ENCODE measurements around the gene SNAI3.

The SNAI3 gene

DNA sequence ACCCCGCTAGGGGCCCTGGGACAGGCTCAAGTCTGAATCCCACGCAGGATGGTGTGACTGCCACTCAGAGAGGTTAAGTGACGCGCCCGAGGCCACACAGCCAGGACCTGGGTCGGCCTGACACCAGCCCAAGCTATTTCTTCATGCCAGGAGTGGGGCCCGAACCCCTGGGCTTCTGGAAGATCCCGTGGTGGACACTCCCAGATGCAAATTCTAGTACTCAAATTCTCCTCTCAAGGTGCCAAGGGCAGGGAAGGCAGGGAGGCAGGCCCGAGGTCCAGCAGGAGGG lies 42.7 kb downstream of the SNAI3 start:
- H3K4me1 ChIP-seq (ENCODE audit: control insufficient read depth, low read length), result peaks cover 38% of the 10 kb centered on the region
- no peaks in the 10 kb centered on the region for H3K9me2 ChIP-seq (replicated peaks; ENCODE audit: control insufficient read depth, low read length)
- H4K20me1 ChIP-seq (ENCODE audit: control insufficient read depth, insufficient read depth, low read depth, low read length), result peaks cover 13% of the 10 kb centered on the region
- no peak overlapping the region for H3K4me3 ChIP-seq (ENCODE audit: low read length)
- H3K27me3 ChIP-seq (ENCODE audit: control insufficient read depth, low read length), result peaks cover 26% of the 10 kb centered on the region
- peaks cover 11% of the 10 kb centered on the region for H3F3A ChIP-seq (ENCODE audit: control insufficient read depth, insufficient read depth)
- H3K4me2 ChIP-seq (ENCODE audit: low read length), result no peak overlapping the region
- H3K79me2 ChIP-seq (ENCODE audit: control insufficient read depth, low read length), result peaks cover 17% of the 10 kb centered on the region
- H3K27ac ChIP-seq (ENCODE audit: low read depth, low read length), result no peak overlapping the region
- peaks cover 54% of the 10 kb centered on the region for H3K36me3 ChIP-seq (ENCODE audit: control insufficient read depth, low read length)
- H3K9me3 ChIP-seq (ENCODE audit: control insufficient read depth, insufficient read depth, low read length), result 0 out of 2 replicates have a peak, but pooled peaks cover 3% of the 10 kb centered on the region
- no peak for TF ChIP-seq EZH2phosphoT487 (IDR thresholded peaks at IDR 0.05; ENCODE audit: borderline replicate concordance, low read length)
- TF ChIP-seq, protein P1, sequence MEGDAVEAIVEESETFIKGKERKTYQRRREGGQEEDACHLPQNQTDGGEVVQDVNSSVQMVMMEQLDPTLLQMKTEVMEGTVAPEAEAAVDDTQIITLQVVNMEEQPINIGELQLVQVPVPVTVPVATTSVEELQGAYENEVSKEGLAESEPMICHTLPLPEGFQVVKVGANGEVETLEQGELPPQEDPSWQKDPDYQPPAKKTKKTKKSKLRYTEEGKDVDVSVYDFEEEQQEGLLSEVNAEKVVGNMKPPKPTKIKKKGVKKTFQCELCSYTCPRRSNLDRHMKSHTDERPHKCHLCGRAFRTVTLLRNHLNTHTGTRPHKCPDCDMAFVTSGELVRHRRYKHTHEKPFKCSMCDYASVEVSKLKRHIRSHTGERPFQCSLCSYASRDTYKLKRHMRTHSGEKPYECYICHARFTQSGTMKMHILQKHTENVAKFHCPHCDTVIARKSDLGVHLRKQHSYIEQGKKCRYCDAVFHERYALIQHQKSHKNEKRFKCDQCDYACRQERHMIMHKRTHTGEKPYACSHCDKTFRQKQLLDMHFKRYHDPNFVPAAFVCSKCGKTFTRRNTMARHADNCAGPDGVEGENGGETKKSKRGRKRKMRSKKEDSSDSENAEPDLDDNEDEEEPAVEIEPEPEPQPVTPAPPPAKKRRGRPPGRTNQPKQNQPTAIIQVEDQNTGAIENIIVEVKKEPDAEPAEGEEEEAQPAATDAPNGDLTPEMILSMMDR (IDR thresholded peaks at IDR 0.05; ENCODE audit: low read depth, low read length, poor library complexity, severe bottlenecking), result no peak

DNA sequence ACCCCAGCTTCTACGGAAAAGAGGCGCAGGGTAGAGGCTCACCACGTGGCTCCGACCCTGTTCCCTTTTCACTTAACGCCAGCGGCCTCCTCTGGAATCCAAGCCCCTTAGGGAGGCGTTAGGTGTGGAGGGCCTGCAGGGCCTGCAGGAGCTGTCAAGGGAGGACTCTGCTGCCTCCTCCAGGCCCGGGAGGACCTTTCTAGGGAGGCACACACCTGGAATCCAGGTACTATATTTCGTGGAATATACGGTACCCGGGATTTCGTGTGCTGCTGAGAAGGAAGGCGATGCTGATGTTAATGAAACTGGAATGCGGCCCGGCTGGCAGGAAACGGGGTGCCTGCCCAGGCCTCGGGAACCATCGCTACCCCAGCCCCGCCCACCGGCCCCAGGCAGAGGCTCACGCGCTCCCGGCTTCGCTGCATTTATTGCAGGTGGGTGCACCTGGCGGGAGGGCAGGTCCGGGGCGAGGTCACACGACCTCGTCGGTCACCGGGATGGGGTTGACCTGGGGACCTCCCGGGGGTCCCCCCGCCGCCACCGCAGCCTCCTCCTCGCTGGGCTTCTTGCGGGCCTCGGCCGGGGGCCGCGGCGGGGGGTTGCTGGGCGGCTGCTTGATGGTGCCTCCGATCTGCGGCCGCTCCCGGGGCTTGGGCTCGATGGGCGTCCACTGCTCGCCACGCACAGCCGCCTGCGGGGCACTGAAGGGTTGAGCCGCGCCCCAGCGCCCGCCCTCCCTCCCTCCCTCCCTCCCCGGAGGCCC lies 43.2 kb downstream of the SNAI3 start:
- Histone ChIP-seq H3K4me2 (ENCODE audit: low read length) (no peak overlapping the region), H3K9me2 (replicated peaks; ENCODE audit: control insufficient read depth, low read length) (no peaks in the 10 kb centered on the region), H3K36me3 (ENCODE audit: control insufficient read depth, low read length) (peaks cover 49% of the 10 kb centered on the region), H3K27ac (ENCODE audit: low read depth, low read length) (no peak overlapping the region), H3K79me2 (ENCODE audit: control insufficient read depth, low read length) (peaks cover 12% of the 10 kb centered on the region), H3K4me1 (ENCODE audit: control insufficient read depth, low read length) (peaks cover 39% of the 10 kb centered on the region), H4K20me1 (ENCODE audit: control insufficient read depth, insufficient read depth, low read depth, low read length) (peaks cover 10% of the 10 kb centered on the region), H3K9me3 (ENCODE audit: control insufficient read depth, insufficient read depth, low read length) (0 out of 2 replicates have a peak, but pooled peaks cover 3% of the 10 kb centered on the region), H3F3A (ENCODE audit: control insufficient read depth, insufficient read depth) (peaks cover 11% of the 10 kb centered on the region), H3K4me3 (ENCODE audit: low read length) (no peak overlapping the region), H3K27me3 (ENCODE audit: control insufficient read depth, low read length) (peaks cover 30% of the 10 kb centered on the region)
- TF ChIP-seq, protein P1 (IDR thresholded peaks at IDR 0.05; ENCODE audit: low read depth, low read length, poor library complexity, severe bottlenecking), result no peak
- TF ChIP-seq EZH2phosphoT487 (IDR thresholded peaks at IDR 0.05; ENCODE audit: borderline replicate concordance, low read length), result no peak

DNA sequence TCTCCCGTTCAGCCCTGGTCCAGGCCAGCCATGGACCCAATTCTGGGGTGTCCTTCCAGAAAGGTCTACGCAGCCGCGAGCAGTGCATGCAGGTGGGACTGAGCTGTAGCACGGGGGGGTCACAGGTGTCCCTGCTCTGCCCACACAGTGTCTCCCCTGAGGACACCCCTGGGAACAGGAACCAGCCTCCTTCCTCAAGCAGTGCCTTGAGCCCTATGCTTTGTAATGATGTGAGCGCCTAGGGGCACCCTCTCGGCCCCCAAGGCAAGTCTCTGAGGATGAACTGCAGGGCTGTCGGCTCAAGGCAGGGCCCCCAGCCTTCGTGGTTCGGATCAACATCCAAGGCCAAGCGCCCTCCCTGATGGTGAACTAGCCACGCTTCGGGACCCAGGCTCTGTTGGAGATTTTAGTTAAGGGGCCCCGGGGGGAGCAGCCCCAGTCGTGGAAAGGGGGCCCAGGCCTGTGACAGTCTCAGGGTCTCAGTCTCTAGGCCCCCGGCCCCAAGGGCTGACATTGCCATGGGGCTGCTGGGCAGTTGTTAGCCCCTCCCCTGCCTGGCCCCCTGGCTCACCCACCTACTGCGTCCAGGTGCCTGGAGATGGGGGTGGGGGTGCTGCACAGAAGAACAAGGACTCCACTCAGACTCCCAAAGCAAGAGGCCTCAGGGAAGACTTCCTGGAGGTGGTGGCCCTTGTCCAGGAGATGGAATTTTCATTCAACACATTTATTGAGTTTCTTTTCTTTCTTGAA lies 45.6 kb downstream of the SNAI3 start:
- H3K4me3 ChIP-seq (ENCODE audit: low read length), result 0 out of 2 replicates have a peak overlapping the region, but pooled peaks have one; percentile 14
- H3K27me3 ChIP-seq (ENCODE audit: control insufficient read depth, low read length), result peaks cover 35% of the 10 kb centered on the region
- no peaks in the 10 kb centered on the region for H3K9me2 ChIP-seq (replicated peaks; ENCODE audit: control insufficient read depth, low read length)
- peak overlapping the region; percentile 50 for H3K4me2 ChIP-seq (ENCODE audit: low read length)
- TF ChIP-seq EZH2phosphoT487 (IDR thresholded peaks at IDR 0.05; ENCODE audit: borderline replicate concordance, low read length), result no peak
- TF ChIP-seq, protein P1 (IDR thresholded peaks at IDR 0.05; ENCODE audit: low read depth, low read length, poor library complexity, severe bottlenecking), result no peak
- peak overlapping the region; percentile 25 for H3K27ac ChIP-seq (ENCODE audit: low read depth, low read length)
- no peaks in the 10 kb centered on the region for H3K79me2 ChIP-seq (ENCODE audit: control insufficient read depth, low read length)
- H3K9me3 ChIP-seq (ENCODE audit: control insufficient read depth, insufficient read depth, low read length), result 0 out of 2 replicates have a peak, but pooled peaks cover 3% of the 10 kb centered on the region
- H4K20me1 ChIP-seq (ENCODE audit: control insufficient read depth, insufficient read depth, low read depth, low read length), result peaks cover 8% of the 10 kb centered on the region; the same call in 1 of the 2 replicates
- peaks cover 25% of the 10 kb centered on the region for H3K36me3 ChIP-seq (ENCODE audit: control insufficient read depth, low read length)
- peaks cover 53% of the 10 kb centered on the region for H3K4me1 ChIP-seq (ENCODE audit: control insufficient read depth, low read length)
- H3F3A ChIP-seq (ENCODE audit: control insufficient read depth, insufficient read depth), result peaks cover 14% of the 10 kb centered on the region

Measured in DOHH2 (cell line).